G401.6 (cell line): ENCODE data around the gene HSPA1L.

Experiments used
- FAIRE-seq: peaks from 2 replicates; lab custom pipeline; 2012; peaks lifted over from hg19 to GRCh38; lab: Jason Lieb, UNC

Gene HSPA1L

DNA sequence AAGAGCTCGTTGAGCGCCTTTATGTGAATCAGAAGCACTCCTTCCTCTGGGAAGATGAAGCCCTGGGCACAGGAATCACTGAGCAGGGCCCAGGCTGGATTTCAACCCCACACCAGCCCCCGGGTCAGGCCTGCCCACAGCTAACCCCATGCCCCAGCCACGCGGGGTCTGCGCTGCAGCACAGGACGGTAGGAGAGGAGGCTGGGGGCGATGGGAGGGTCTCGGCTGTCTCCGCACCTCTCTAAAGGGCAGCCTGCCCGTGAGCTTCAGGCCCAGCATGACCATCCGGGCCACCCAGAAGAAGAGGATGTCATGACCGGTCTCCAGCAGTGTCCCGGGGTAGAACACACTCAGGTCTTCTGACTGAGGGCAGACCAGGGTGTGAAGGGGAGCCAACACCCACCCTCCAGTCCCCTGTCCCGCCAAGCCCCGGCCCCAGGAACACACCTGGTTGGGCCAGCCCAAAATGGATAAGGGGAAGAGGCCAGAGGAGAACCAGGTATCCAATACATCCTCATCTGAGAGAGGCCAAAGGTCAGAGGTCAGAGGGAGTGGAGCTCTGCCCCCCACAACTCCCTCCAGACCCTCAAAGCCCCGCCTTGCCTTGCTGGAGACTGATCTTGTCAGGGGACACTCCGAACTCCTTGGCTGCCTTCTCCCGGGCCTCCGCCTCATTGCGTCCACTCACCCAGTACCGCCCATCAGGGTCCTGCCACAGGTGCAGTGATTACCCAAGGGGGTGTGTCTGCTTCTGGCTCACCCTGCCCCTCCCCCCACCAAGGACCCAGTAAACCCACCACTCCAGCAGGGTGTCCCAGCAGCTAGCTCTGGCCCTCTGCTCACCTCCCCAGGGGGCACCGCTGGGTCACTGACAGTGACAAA is 33.6 kb downstream of the HSPA1L start:
- no peak for FAIRE-seq

DNA sequence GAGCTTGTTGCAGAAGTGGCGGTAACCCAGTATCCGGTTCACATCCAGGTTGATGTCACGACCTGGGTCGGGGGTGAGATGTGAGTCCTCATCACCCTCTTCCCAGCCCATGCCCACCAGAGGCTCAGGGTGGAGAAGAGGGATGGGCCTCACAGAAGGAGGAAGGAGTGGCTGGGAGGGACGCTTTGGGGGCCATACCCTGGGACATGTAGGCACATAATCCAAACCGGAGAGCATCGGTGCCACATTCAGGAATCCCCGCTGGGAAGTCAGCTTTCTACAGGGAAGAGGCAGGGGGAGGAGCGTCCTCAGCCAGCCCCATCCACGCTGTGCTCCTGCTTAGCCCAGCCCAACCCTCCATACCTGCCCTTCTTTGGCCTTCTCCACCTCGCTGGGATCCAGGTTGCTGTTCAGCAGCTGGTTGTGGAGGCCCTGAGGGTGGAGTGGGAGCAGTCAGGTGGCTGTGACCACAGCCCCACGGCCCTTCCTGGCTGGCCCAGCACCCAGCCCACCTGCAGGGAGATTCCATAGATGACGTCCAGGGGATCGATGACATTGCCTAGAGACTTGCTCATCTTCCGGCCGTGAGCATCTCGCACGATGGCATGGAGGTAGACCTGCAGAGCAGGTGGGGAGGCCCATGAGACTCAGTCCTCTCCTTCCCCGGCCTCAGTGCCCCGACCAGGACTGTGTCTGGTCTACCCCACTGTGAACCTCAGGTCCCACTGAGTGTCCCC is 34.4 kb downstream of the HSPA1L start:
- FAIRE-seq = no peak

DNA sequence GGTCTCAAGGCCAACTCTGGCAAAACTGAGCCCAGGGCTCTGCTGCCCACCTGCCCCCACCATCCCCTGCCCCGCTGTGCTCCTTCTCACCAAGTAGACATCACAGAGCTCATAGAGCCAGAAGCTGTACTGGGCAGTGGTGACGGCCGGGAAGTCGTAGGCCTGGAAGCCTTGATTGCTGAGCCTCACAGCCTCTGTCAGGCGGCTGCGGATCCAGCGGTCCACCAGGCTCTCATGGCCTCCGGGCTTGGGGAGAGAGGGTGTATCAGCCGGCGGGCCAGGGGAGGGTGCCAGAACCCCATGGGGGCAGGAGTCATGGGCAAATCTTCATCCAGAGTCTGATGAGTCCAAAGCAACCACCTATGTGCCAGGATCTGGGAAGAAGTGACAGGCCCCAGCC is 35.2 kb downstream of the HSPA1L start:
- no peak for FAIRE-seq

DNA sequence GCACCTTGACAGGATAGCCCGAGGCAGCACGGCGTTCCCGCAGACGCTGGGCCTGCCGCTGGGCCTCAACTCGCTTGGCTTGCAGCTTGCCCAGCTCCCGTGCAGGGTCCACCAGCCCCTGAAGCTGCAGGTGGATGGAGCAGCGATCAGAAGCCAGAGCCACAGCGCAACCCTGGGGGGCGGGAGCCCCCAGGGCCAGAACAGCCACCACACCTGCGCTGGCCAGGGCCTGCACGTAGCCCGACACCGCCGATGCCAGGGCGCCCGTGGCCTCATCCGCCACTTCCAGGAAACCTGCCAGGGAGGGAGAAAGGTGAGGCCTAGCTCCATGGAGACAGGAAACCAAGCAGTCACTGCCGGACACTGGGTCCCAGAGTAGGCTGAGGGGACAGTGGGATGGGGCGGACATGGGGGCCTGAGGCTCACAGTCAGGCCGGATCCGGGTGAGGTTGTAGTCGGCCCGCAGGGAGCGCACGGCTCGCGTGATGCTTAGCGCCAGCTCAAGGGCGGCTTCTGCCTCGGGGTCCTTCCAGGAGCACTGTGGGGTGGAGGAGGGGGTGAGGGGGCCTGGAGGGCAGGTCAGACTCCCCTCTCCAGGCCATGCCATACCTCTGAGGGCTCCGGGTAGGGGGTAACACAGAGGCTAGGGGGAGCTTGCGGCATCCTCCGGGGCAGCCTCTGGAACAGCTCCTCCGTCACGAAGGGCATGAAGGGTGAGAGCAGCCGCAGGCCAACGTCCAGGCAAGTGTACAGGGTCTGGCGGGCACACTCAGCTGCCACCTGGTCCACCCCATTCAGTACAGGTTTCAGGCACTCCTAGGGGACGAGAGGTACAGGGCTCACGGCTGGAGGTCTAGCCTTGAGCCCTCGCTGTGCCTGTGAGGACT is 35.8 kb downstream of the HSPA1L start:
- no peak for FAIRE-seq

DNA sequence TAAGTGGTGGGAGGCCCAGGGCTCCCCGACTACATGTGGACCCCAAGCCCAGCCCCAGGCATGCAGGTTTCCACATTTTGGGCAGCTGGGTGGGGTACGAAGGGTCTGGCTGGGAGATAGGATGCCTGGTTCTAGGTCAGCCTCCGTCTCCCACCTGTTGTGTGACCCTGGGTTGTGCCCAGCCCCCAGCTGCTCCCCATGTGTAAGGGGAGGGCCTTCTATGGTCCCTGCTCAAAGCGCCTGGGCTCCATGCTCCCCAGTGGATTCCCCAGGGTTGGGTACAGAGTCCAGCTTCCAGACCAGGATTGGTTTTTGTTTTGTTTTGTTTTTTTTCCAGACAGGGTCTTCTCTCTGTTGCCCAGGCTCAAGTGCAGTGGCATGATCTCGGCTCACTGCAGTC is 36.9 kb downstream of the HSPA1L start:
- no peak for FAIRE-seq

DNA sequence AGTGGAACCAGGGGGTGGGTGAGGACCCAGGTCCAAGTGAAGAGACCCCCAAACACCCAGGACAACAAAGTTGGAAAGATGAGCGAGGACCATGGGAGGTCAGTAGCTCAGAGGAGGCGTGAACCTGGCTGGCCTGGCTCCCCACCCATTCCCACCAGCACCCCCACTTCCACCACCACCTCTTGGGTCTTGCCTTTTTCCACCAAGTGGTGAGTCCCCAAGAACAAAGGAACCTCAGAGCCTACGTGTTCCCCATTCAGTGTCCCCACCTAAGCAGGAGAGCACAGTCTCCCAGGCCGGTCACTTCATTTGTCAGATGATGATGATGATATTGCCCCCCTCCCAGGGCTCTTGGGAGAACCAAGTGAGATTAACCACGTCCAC is 37.4 kb downstream of the HSPA1L start:
- no peak for FAIRE-seq

DNA sequence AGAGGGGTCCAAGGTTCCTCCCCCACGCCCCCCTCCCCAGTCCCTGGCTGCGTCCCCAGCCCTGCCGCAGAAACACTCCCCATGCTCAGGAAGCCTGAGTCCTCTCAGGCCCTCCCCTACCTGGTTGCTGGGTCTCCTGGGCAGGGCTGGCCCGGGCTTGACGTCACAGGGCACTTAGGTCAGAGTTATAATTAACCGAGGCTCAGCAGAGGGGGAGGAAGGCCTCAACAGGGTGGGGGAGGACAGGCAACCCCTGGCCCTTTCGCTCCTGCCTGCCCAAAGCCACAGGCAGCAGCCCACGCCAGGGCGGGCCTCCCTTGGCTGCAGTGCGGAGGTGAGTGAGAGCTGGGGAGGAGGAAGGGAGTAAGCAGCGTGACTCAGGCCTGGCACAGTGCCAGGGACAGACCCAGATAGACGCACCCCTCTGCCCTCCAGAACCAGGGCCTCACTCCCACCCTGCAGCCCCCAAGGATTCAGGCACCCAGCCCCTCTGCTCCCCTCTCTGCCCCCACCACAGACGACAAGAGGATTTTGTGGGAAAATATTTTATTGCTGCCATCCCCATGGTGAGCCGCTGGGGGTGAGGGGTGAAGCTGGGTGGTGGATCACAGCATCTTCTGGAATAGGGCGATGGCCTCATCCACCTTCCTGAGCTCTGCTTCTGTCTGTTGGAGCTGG is 38.0 kb downstream of the HSPA1L start, which contains the start of gene VWA7:
Gene VWA7, minus strand, starts transcription at position 340 of the 678 bp plus-strand sequence. CDS start 549 bp downstream, outside the sequence.
- FAIRE-seq = no peak

DNA sequence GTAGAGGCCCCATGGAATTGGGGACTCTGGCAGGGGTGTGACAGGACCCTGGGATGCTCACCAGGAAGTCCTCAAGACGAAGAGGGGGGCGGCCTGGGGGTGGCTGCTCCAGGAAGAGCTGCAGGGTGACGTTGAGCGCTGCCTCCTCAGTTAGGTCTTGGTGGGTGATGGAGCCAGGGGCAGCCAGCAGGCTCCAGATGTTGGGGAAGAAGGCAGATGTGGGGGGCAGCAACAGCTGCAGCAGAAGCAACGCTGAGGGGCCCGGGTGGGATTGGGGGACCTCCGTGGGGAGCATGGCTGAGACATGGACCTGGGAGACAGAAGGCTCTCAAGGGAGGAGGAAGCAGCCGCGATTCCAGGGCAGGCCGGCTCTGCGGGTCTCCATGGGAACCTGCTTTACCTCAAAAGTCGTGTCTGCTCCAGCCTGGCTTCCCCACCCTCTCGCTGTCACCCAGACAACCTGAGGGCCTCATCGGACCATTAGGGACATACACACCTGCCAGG is 38.5 kb downstream of the HSPA1L start:
- FAIRE-seq = no peak

DNA sequence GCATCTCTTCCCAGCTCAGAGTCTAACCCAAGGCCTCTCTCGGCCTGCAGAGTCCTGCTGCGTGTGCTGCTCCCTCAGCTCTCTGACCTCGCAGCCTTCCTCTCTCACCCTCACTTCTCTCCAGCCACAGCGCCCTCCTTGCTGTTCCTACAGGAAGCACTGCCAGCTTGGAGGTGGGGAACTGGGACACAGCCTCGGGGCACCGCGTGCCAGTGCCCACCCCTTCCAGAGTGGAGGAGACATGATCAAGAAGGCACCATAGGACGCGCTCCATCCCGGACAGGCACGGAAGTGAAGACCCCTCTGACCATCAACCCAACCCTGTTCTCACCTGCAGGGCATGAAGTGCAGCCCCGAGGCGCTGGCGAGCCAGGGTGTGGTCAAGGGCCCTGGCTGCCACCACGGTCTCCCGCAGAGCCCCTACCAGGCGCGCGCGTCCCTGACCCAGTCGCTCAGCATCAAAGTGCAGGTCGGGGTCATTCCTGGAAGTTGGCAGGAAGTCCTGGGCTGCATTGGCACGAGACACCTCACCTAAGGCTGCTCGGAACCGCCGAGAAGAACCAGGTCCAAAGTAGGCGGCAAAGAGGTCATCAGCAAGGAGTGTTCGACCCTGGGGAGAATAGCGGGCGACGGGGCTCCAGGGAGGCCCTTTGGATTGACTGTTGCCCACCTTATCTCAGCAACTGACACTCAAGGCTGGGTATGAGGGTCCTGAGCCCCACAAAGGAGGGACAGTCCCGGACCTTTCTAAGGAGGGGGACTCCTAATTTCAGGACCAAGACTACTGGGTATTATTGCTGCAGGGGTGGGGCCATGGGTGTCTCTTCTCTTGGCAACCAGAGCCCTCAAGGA is 39.2 kb downstream of the HSPA1L start:
- FAIRE-seq = no peak

DNA sequence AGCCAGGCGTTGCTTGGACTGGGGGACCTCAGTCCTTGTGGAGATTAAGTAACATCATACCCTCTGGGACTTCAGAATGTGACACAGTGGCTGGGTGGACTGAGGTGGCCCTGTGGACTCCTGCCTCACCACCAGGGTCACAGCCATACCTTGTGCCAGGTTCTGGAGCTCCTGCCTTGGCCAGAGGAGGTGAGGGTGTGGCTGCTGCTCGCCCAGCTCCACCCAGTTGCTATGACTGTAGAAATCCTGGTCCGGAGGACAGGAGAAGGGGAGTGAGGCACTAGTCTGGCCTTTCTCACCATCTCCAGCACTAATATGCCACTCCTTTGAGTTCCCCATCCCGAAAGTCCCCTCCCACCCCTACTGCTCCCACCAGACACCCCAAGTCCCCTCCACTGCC is 39.9 kb downstream of the HSPA1L start:
- FAIRE-seq = no peak

DNA sequence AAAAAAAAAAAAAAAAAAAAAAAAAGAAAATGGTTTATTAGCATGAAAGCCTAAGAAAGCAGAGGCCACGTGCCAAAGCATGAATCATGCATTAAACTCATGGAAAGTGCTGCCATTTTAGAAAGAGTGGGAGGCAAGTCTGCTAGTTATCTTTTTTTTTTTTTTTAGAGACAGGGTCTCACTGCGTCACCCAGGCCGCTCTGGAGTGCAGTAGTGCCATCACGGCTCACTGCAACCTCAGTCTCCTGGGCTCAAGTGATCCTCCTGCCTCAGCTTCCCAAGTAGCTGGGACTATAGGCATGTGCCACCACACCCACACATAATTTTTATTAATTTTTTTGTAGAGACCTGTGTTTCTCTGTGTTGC is 43.1 kb downstream of the HSPA1L start:
- no peak for FAIRE-seq

DNA sequence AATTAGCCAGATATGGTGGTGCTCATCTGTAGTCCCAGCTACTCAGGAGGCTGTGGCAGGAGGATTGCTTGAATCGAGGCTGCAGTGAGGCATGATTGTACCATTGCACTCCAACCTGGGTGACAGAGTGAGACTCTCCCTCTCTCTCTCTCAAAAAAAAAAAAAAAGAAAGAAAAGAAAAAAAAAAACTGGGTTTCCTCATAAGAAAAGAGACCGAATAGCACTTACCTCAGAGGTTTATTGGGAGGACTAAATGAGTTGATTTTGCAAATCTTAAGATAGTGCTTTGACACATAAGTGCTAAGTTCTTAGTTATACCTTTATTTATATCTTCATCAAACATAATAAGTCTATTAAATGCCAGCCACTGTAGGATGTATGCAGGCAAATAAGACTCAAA is 44.2 kb downstream of the HSPA1L start:
- no peak for FAIRE-seq

DNA sequence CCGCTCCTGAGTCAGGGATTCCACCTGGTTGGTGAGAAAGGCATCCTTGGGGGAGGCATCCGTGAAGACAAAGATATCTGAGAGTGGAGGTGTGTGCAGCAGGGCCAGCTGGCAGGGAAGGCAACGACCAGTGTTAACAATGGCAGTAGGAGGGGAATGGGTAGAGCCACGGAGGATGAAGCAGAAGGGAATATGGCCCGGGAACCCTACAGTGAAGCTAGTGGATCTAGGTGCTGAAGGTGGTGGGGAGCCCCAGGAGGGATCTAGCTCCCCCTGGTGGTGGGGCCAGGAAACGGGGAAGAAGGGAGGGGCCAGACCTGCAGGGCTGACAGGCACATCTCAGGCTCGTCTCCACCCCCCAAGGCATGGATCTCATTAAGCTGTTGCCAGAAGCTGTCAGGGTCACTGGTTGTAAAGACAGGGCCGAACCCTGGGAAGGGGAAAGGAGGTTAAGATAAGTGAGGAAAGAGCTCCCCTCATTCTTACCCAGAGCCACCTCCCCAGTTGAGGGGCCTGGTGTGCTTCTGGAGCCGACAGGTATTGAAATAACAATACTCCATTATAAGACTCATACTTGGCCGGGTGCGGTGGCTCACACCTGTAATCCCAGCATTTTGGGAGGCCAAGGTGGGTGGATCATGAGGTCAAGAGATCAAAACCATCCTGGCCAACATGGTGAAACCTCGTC is 45.3 kb downstream of the HSPA1L start:
- no peak for FAIRE-seq

DNA sequence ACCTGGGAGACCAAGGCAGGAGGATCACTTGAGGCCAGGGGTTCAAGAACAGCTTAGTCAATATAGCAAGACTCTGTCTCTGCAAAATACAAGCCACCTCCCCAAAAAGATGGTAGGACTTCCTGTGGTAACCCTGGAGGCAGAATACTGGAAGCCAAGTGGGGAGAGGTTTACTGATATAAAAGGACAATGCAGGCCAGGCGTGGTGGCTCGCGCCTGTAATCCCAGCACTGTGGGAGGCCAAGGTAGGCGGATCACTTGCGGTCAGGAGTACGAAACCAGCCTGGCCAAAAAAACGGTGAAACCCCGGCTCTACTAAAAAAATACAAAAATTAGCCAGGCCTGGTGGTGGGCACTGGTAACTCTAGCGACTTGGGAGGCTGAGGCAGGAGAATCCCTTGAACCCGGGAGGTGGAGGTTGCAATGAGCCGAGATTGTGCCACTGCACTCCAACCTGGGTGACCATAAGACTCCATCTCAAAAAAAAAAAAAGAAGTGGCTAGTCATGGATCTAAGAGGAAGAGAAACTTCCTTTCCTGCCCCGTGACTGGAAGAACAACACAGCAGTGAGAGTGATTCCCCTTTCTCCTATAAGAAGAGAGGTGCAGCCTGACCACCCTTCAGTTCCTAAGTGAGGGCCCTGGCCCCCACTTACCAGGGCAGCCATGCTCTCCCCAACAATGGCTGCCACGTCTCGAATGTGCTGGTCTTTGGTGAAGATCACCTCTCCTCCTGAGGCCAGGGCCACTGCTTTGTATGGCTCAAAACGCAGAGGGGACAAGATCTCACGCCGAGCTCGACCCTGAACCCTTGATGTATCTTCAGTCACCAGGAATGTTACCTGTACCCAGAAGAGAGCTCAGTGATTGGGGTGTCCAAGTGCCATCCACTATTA is 46.5 kb downstream of the HSPA1L start:
- FAIRE-seq = no peak

DNA sequence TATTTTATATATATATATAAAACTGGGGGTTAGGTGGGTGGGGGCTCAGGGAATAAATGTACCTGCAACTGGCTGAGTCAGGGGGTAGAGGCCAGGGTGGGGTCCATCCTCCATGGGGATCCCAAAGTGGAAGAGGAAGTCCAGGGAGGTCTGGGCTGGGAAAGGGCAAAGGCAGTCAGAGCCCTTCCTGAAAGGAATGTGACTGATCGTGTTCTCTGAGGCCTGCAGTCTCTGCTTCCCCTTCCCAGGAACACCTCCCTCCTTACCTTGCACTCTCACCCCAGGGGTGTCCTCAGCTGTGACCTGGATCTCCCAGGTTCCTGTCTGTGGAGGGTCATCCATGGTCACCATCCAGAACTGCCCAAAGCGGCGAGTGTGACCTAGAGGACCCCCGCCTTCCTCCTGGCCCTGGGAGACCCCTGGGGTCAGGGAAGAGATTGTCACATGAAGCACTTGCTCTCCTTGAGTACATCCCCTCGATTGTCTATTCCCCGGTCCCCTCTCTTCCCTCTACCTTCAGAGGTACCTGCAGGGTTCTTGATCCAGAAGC is 47.9 kb downstream of the HSPA1L start:
- FAIRE-seq = no peak

DNA sequence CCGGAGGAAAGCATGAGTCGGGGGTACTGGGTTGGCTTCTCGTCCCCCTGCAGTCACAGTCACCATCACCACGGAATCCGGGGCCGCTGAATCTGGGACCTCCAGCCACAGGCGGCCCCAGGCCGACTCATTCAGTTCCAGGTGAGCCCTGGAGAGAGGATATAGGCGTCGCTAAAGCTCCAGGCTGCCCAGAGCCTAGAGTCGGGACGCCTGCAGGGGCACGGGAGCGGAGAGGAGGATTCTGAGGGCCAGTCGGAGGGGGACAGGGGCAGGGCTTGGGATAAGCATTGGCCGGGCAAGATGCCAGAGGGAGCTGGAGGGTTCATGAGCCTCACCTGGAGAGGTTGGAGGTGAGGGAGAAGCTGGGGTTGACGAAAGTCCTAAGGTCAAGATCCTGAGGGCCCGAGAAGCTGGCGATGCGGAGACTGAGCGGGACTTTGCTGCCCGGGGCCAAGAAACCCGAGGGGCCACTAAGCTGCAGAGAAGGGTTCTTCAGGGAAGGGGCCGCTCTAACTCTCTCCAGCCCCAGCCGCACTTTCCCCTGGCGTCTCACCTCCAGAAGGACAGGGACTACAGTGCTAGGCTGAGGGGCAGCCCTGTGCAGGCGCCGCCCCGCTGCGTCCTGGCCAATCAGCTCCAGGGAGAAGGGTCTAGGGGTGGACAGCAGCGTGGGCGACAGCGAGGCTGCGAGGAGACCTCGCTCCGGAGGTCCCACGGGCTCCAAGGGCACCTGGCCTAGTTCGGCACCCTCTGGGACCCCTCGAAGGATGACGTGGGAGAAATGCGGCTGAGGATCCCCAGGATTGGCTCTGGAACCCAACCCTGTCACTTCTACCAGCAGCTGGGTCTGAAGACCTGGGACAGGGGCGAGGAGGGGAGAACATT is 48.9 kb downstream of the HSPA1L start:
- no peak for FAIRE-seq

DNA sequence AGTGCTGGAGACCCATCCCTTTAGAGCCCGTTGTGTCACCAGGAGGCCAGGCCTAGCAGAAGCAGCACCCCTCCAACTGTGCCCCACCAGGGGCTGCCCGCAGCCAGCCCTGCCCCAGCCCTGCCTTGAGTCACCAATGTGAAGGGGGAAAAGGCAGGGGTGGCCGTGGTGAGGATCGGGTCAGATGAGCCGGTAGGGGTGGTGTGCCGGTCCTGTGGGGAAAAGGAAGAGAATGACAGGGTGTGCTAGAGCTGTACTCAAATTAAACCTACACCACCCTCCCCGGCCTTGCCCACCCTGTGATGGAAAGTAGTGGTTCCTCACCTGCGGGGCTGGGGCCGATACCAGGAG is 49.5 kb downstream of the HSPA1L start:
- no peak for FAIRE-seq

DNA sequence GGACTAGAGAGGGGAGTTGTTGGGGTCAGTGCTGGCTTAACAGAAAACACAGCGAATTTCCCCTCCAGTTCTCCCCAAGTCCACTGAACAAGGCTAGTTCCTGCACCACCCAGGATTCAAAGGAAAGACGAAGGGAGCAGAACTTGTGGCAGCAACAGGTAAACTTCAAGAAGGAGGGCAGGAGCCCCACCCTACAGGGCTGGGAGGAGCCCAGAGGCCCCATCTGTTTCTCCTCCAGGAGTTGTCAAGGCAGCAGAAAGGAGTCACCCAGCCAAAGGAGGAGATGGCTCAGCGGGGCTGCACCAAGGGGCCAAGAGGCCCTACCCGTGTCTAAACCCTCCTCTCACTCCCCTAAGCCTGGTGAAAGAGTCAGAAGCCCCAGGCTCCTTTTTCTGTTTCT is 50.9 kb downstream of the HSPA1L start:
- no peak for FAIRE-seq
